ENCODE data around the gene CNPY1.

GRCh38 chr7:155586843-155587440, 40.6 kb upstream of the CNPY1 start:
- TF ChIP-seq CTCF (IDR thresholded peaks at IDR 0.05): no peak
- no peak for TF ChIP-seq POLR2A (IDR thresholded peaks at IDR 0.05)
- no peak for TF ChIP-seq POLR2AphosphoS5 (IDR thresholded peaks at IDR 0.05)
- no peak for TF ChIP-seq EP300 (IDR thresholded peaks at IDR 0.05)

Data from stomach (tissue), 4 donors.